Measurements from ENCODE around the gene CYTH3.

DNA sequence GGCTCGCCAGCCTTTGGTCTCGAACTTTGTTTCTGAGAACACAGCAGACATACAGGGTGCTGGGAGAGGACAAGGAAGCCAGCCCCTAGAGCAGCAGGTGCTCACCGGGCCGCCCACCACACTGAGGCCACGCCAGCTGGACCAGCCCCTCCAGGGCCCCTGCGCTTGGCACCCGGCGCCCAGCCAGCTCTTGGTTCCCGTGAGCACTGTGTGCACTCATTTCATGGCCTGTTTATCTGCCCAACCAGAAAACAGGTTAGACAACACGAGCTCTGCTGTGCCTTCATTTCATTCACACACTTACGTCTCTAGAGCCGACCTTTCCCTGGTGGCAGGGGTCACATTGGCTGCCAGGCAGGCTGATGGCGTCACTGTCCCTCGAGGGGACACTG is 104.0 kb downstream of the CYTH3 start:
- TF ChIP-seq, protein P1, sequence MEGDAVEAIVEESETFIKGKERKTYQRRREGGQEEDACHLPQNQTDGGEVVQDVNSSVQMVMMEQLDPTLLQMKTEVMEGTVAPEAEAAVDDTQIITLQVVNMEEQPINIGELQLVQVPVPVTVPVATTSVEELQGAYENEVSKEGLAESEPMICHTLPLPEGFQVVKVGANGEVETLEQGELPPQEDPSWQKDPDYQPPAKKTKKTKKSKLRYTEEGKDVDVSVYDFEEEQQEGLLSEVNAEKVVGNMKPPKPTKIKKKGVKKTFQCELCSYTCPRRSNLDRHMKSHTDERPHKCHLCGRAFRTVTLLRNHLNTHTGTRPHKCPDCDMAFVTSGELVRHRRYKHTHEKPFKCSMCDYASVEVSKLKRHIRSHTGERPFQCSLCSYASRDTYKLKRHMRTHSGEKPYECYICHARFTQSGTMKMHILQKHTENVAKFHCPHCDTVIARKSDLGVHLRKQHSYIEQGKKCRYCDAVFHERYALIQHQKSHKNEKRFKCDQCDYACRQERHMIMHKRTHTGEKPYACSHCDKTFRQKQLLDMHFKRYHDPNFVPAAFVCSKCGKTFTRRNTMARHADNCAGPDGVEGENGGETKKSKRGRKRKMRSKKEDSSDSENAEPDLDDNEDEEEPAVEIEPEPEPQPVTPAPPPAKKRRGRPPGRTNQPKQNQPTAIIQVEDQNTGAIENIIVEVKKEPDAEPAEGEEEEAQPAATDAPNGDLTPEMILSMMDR (IDR thresholded peaks at IDR 0.05 in 8 of 11, conservative IDR thresholded peaks at IDR 0.05 in 3 of 11): no peak
- TF ChIP-seq POLR2AphosphoS5 (IDR thresholded peaks at IDR 0.05): no peak

Measured in spleen (tissue), 7 donors.